Subcutaneous abdominal adipose tissue (tissue), 5 donors: ENCODE results near the gene TNFAIP8L3.

Source experiments
- H3K27ac ChIP-seq: one replicate; pipeline ENCODE4 v1.7.0; 2013; ENCODE audit warnings: low read depth, mild to moderate bottlenecking, inconsistent platforms, low read length, moderate library complexity
- H3K27me3 ChIP-seq, 5 donors: one replicate each; pipeline ENCODE4 v1.7.0; 2013; ENCODE audit warnings: low read length in 5 of 5, inconsistent platforms in 1 of 5; ENCODE audit not compliant: control insufficient read depth in 5 of 5, insufficient read depth in 4 of 5
- H3K36me3 ChIP-seq, 5 donors: one replicate each; pipeline ENCODE4 v1.7.0; 2013; ENCODE audit warnings: low read length in 5 of 5; ENCODE audit not compliant: control insufficient read depth in 5 of 5, insufficient read depth in 5 of 5
- H3K4me1 ChIP-seq, 5 donors: one replicate each; pipeline ENCODE4 v1.7.0; 2013; ENCODE audit warnings: low read length in 5 of 5, mild to moderate bottlenecking in 3 of 5, moderate library complexity in 1 of 5; ENCODE audit not compliant: control insufficient read depth in 5 of 5, insufficient read depth in 5 of 5
- H3K4me3 ChIP-seq, 5 donors: one replicate each; pipeline ENCODE4 v1.7.0; 2013; ENCODE audit warnings: low read length in 5 of 5, low read depth in 1 of 5
- H3K9ac ChIP-seq, 5 donors: one replicate each; pipeline ENCODE4 v1.7.0; 2013; ENCODE audit warnings: low read length in 5 of 5, mild to moderate bottlenecking in 4 of 5, moderate library complexity in 3 of 5
- H3K9me3 ChIP-seq, 5 donors: one replicate each; pipeline ENCODE4 v1.7.0; 2013; ENCODE audit warnings: low read length in 5 of 5; ENCODE audit not compliant: control insufficient read depth in 5 of 5
- donor health status: healthy.
- donor health status: healthy.
- donor health status: healthy.
- donor health status: healthy.
- donor health status: healthy.

TNFAIP8L3 gene

DNA sequence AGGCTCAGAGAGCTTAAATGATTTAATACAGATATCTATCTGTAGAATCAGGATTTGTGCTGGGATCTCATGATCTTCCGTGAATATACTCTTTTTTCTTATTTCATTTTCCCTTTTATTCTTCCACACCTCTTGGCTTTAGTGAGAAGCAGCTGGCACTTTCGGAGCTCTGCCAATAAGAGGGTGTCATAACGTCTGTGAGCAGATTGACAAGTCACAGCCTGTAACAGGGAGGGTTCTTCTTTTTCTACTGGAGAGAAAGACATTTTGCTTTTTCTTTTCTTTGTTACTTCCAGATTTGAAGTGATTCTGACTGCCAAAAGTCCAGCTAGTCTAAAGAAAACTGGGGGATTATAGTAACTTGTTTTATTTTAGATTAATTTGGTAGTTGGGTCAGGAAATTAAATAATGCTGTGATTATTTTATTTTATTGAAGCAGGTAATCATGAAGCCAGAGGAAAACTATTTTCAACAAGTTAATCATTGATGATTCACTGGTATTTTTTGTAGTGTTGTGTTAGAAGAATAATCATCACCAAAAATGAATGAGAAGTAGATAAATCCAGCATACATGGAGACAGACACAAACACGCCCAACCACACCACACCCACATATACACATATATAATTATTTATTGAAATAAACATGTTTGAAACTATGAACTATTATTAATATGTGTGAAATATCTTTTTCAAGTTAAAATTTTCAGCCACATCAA, 69.8 kb downstream of the TNFAIP8L3 start:
- H3K36me3 ChIP-seq: no peaks in the 10 kb centered on the region
- no peak overlapping the region for H3K27ac ChIP-seq
- H3K4me3 ChIP-seq: no peak overlapping the region
- H3K27me3 ChIP-seq: no peaks in the 10 kb centered on the region
- peaks cover 0 to 3% (median 0%) of the 10 kb centered on the region in 5 donors for H3K4me1 ChIP-seq
- no peaks in the 10 kb centered on the region for H3K9me3 ChIP-seq
- no peak overlapping the region for H3K9ac ChIP-seq

DNA sequence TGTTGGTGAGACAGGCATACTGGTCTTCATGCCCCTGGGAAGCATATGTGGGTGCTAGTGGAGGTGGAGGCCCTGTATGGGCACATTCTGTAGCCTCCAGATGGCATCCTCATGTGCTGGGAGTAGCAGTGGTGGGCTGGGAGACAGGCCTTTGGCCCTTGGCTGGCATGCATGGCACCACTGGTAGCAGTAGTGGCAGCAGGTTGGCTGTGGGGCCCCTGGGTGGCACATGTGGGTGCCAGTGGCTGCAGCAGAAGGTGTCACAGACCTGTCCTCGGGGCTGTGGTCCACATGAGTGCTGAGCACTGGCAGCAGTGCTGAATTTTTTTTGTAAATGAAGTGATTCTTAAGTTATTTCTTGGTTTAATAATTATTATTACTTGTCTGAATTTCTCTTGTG, 71.2 kb downstream of the TNFAIP8L3 start:
- Histone ChIP-seq H3K4me3 (no peak overlapping the region), H3K36me3 (no peaks in the 10 kb centered on the region), H3K4me1 (peaks cover 0 to 3% (median 0%) of the 10 kb centered on the region in 5 donors), H3K27me3 (no peaks in the 10 kb centered on the region), H3K9me3 (no peaks in the 10 kb centered on the region), H3K27ac (no peak overlapping the region), H3K9ac (no peak overlapping the region)

- Histone ChIP-seq H3K9ac (no peak overlapping the region), H3K27ac (no peak overlapping the region), H3K4me3 (no peak overlapping the region), H3K9me3 (no peaks in the 10 kb centered on the region), H3K27me3 (no peaks in the 10 kb centered on the region), H3K4me1 (peaks cover 0 to 3% (median 0%) of the 10 kb centered on the region in 5 donors), H3K36me3 (no peaks in the 10 kb centered on the region)
These were observed 72.5 kb downstream of the TNFAIP8L3 start for GRCh38 chr15:51022206-51022605.

DNA sequence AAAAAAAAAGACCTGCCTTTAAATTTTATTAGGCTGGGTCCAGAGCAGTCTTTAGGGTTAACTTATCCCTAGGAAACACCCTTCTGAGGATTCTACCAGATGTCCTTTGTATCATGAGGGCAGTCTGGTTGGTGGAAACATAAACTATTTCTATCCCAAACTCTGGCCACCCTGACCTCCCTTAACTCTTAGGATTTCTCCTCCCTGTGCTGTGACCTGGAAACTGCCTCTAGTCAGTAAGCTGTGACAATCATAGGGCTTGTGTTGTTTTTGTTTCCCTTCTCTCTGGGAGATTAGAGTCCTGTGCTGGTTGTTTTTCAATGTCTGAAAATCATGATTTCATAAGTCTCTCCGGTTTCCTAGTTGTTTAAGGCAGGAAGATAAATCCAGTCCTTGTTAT, 78.1 kb downstream of the TNFAIP8L3 start:
- H3K4me1 ChIP-seq: no peaks in the 10 kb centered on the region
- no peak overlapping the region for H3K9ac ChIP-seq
- H3K4me3 ChIP-seq: no peak overlapping the region
- H3K27ac ChIP-seq: no peak overlapping the region
- no peaks in the 10 kb centered on the region for H3K36me3 ChIP-seq
- H3K27me3 ChIP-seq: no peaks in the 10 kb centered on the region
- H3K9me3 ChIP-seq: no peaks in the 10 kb centered on the region

DNA sequence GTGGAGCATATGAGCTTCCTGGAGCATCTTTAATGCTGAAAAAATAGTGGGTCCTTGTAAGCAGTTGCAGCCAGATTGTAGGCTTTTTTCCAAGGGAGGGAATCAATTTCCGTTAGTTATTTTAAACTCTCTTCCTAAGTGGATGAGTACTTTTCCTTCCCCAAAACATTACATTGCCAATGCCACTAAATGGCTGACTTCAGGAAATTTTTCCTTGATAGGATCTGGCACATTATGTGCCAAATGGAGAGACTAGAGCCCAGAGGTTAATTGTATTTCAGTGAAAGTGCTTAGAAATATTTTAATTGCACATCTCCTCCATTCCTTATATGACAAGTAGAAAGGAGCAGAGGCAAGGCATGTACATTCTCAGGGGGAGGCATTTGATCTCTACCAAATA, 83.5 kb downstream of the TNFAIP8L3 start:
- Histone ChIP-seq H3K9ac (no peak overlapping the region), H3K27ac (no peak overlapping the region), H3K36me3 (peaks cover 0 to 11% (median 5%) of the 10 kb centered on the region in 5 donors), H3K4me3 (no peak overlapping the region), H3K4me1 (no peaks in the 10 kb centered on the region), H3K27me3 (no peaks in the 10 kb centered on the region), H3K9me3 (peaks cover 0 to 4% (median 0%) of the 10 kb centered on the region in 5 donors)

DNA sequence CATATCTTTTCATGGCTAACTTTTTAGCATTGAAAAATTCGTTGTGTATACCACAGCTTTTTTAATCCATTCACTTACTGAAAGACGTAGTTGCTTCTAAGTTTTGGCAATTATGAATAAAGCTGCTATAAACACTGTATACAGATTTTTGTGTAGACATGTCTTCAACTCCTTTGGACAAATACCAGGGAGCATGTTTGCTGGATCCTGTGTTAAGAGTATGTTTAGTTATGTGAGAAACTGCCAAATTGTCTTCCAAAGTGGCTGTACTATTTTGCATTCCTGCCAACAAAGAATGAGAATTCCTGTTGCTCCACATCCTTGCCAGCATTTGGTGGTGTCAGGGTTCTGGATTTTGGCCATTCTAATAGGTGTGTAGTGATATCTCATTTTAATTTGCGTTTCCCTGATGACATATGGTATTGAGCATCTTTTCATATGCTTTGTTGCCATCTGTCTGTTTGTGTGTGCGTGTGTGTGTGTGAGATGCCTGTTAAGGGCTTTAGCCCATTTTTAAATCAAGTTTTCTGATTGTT, 87.5 kb downstream of the TNFAIP8L3 start:
- no peak overlapping the region for H3K4me3 ChIP-seq
- H3K9me3 ChIP-seq: peaks cover 0 to 4% (median 0%) of the 10 kb centered on the region in 5 donors
- no peaks in the 10 kb centered on the region for H3K27me3 ChIP-seq
- peaks cover 13 to 29% (median 15%) of the 10 kb centered on the region in 5 donors for H3K36me3 ChIP-seq
- H3K4me1 ChIP-seq: no peaks in the 10 kb centered on the region
- no peak overlapping the region for H3K9ac ChIP-seq
- no peak overlapping the region for H3K27ac ChIP-seq
